ENCODE data around the gene CYTH2.

CYTH2 gene

DNA sequence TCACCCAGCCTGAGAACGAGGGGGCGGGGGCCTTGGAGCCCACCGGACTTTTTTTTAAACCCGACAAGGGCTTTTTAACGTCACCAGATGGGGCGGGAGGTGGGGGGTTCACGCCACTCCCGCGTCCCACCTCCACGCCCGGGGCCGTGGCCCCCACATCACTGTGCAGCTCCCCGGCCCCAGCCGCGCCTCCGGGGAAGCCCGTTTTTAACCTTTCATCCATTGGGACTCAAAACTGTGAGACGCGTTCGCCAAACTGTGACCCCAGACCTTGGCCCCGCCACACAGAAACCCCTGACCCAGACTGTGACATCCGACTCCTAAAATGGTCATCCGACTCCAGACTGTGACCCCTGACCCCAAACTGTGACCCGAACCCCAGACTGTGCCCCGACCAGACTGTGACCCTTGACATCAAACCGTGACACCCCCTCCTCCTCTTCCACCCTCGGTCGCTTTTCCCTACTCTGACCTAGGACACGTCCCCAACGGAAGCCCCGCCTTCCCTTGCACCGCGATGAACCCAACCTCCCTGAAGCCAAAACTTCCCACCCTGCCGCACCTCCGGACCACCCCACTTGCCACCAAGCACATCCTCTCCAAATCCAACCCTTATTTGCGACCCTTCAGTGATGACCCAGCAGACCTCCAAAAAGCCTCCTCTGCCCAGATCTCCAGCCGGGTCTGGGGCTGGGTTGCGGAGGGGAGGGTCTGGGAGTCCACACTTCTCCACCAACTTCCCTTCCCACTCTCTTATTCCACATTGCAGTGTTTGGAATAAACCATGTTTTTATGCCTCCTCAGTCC is 24.8 kb upstream of the CYTH2 start (continued):
- TF ChIP-seq ZNF837 (tag by site-specific recombination; IDR thresholded peaks at IDR 0.05) (no peak), ZNF274 (IDR thresholded peaks at IDR 0.05; ENCODE audit: low read length) (no peak), ZNF274 (tag by site-specific recombination; IDR thresholded peaks at IDR 0.05; ENCODE audit: borderline replicate concordance) (no peak), ZNF544 (tag by site-specific recombination; IDR thresholded peaks at IDR 0.05) (no peak), KLF16 (tag by site-specific recombination; IDR thresholded peaks at IDR 0.05) (0 out of 2 replicates have a peak, but pooled peaks have one; percentile 24), ZNF561 (tag by site-specific recombination; IDR thresholded peaks at IDR 0.05; ENCODE audit: borderline replicate concordance) (no peak), ZEB2 (tag by site-specific recombination; IDR thresholded peaks at IDR 0.05) (no peak), GLIS1 (tag by site-specific recombination; IDR thresholded peaks at IDR 0.05) (no peak), ZNF23 (tag by site-specific recombination; IDR thresholded peaks at IDR 0.05; ENCODE audit: borderline replicate concordance) (no peak), ZBTB26 (tag by site-specific recombination; optimal IDR thresholded peaks at IDR 0.05) (no peak), ZNF221 (tag by site-specific recombination; IDR thresholded peaks at IDR 0.05; ENCODE audit: borderline replicate concordance) (no peak), ZNF426 (tag by site-specific recombination; IDR thresholded peaks at IDR 0.05) (no peak), ZNF777 (tag by site-specific recombination; IDR thresholded peaks at IDR 0.05; ENCODE audit: borderline replicate concordance) (no peak), ZNF48 (tag by site-specific recombination; IDR thresholded peaks at IDR 0.05) (no peak), GFI1B (tag by site-specific recombination; IDR thresholded peaks at IDR 0.05) (no peak), TSHZ1 (tag by site-specific recombination; IDR thresholded peaks at IDR 0.05; ENCODE audit: borderline replicate concordance) (no peak), ZNF571 (tag by site-specific recombination; IDR thresholded peaks at IDR 0.05) (no peak), ZXDB (tag by site-specific recombination; IDR thresholded peaks at IDR 0.05) (no peak), BCL11B (tag by site-specific recombination; IDR thresholded peaks at IDR 0.05; ENCODE audit: low read depth) (peak; percentile 98), HOXD13 (CRISPR knock-in tag; IDR thresholded peaks at IDR 0.05; ENCODE audit: borderline replicate concordance) (no peak), ZNF202 (tag by site-specific recombination; IDR thresholded peaks at IDR 0.05; ENCODE audit: borderline replicate concordance) (no peak), ZBTB1 (tag by site-specific recombination; IDR thresholded peaks at IDR 0.05) (no peak), ZSCAN23 (tag by site-specific recombination; IDR thresholded peaks at IDR 0.05) (no peak), ZNF747 (tag by site-specific recombination; IDR thresholded peaks at IDR 0.05) (no peak), ZNF549 (tag by site-specific recombination; IDR thresholded peaks at IDR 0.05) (no peak), ZNF660 (tag by site-specific recombination; IDR thresholded peaks at IDR 0.05) (no peak), ZNF350 (tag by site-specific recombination; IDR thresholded peaks at IDR 0.05) (no peak)
- TF ChIP-seq, protein P1, sequence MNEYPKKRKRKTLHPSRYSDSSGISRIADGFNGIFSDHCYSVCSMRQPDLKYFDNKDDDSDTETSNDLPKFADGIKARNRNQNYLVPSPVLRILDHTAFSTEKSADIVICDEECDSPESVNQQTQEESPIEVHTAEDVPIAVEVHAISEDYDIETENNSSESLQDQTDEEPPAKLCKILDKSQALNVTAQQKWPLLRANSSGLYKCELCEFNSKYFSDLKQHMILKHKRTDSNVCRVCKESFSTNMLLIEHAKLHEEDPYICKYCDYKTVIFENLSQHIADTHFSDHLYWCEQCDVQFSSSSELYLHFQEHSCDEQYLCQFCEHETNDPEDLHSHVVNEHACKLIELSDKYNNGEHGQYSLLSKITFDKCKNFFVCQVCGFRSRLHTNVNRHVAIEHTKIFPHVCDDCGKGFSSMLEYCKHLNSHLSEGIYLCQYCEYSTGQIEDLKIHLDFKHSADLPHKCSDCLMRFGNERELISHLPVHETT (tag by site-specific recombination; IDR thresholded peaks at IDR 0.05): no peak
- TF ChIP-seq, protein P2, sequence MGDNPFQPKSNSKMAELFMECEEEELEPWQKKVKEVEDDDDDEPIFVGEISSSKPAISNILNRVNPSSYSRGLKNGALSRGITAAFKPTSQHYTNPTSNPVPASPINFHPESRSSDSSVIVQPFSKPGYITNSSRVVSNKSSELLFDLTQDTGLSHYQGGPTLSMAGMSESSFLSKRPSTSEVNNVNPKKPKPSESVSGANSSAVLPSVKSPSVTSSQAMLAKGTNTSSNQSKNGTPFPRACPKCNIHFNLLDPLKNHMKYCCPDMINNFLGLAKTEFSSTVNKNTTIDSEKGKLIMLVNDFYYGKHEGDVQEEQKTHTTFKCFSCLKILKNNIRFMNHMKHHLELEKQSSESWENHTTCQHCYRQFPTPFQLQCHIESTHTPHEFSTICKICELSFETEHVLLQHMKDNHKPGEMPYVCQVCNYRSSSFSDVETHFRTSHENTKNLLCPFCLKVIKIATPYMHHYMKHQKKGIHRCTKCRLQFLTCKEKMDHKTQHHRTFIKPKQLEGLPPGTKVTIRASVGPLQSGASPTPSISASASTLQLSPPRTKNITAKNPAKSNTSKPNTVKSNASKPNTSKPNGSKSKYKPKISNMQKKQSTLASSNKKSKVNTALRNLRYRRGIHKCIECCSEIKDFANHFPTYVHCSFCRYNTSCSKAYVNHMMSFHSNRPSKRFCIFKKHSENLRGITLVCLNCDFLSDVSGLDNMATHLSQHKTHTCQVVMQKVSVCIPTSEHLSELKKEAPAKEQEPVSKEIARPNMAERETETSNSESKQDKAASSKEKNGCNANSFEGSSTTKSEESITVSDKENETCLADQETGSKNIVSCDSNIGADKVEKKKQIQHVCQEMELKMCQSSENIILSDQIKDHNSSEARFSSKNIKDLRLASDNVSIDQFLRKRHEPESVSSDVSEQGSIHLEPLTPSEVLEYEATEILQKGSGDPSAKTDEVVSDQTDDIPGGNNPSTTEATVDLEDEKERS (tag by site-specific recombination; IDR thresholded peaks at IDR 0.05): no peak
- TF ChIP-seq, protein P3, sequence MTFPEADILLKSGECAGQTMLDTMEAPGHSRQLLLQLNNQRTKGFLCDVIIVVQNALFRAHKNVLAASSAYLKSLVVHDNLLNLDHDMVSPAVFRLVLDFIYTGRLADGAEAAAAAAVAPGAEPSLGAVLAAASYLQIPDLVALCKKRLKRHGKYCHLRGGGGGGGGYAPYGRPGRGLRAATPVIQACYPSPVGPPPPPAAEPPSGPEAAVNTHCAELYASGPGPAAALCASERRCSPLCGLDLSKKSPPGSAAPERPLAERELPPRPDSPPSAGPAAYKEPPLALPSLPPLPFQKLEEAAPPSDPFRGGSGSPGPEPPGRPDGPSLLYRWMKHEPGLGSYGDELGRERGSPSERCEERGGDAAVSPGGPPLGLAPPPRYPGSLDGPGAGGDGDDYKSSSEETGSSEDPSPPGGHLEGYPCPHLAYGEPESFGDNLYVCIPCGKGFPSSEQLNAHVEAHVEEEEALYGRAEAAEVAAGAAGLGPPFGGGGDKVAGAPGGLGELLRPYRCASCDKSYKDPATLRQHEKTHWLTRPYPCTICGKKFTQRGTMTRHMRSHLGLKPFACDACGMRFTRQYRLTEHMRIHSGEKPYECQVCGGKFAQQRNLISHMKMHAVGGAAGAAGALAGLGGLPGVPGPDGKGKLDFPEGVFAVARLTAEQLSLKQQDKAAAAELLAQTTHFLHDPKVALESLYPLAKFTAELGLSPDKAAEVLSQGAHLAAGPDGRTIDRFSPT (tag by site-specific recombination; IDR thresholded peaks at IDR 0.05): no peak

Measured in HEK293 (cell line).